Measurements from ENCODE around the gene CMTM4. TPM values are rescaled to one million over a fixed set of nuclear protein-coding genes. Genes with fewer than 3 reads are reported as not detected.

CMTM4 gene
- total and polyA plus RNA-seq, 2 of the 4 experiments (the other 2 are of a cell fraction): 9.0 to 14.5 TPM

- Histone ChIP-seq H2BK120ac (ENCODE audit: low read depth, low read length) (no peak overlapping the region), H3K9me3 (ENCODE audit: control insufficient read depth, insufficient read depth, low read length) (peaks cover 5% of the 10 kb centered on the region), H3K27me3 (ENCODE audit: control insufficient read depth, insufficient read depth, low read length) (no peaks in the 10 kb centered on the region), H2BK20ac (ENCODE audit: low read depth, low read length) (no peak overlapping the region), H3K27ac (ENCODE audit: insufficient read depth, low read length) (no peak overlapping the region), H2AFZ (replicated peaks; ENCODE audit: low read length, poor library complexity) (no peak overlapping the region), H4K8ac (ENCODE audit: low read depth in 2 of 2, low read length in 2 of 2) (no peak overlapping the region), H2BK15ac (ENCODE audit: low read depth, low read length) (no peak overlapping the region), H3K4me1 (ENCODE audit: control insufficient read depth, insufficient read depth, low read length) (0 out of 2 replicates have a peak, but pooled peaks cover 2% of the 10 kb centered on the region), H3K23ac (ENCODE audit: low read depth, low read length) (no peak overlapping the region), H2AK9ac (replicated peaks; ENCODE audit: low read depth, low read length, poor library complexity) (no peak overlapping the region), H3K56ac (ENCODE audit: extremely low read depth, insufficient read depth, low read length) (no peak overlapping the region), H2AK5ac (ENCODE audit: low read depth, low read length) (no peak overlapping the region), H3K18ac (ENCODE audit: low read depth, low read length) (no peak overlapping the region), H3K9ac (ENCODE audit: low read depth, low read length) (no peak overlapping the region), H4K91ac (ENCODE audit: insufficient read depth, low read depth, low read length) (no peak overlapping the region), H3K4me2 (ENCODE audit: low read depth, low read length) (no peak overlapping the region), H3K4me3 (ENCODE audit: insufficient read depth, low read depth, low read length) (no peak overlapping the region), H3K9me1 (ENCODE audit: insufficient read depth, low read length) (peaks cover 6% of the 10 kb centered on the region), H4K5ac (ENCODE audit: low read depth, low read length) (no peak overlapping the region), H4K20me1 (ENCODE audit: insufficient read depth, low read length) (peaks cover 3% of the 10 kb centered on the region; the same call in 1 of the 2 replicates), H2BK5ac (ENCODE audit: low read depth, low read length, poor library complexity, severe bottlenecking) (no peak overlapping the region), H3K4ac (ENCODE audit: low read depth, low read length) (no peak overlapping the region), H3K36me3 (ENCODE audit: control insufficient read depth, insufficient read depth, low read length) (no peaks in the 10 kb centered on the region), H3K14ac (replicated peaks; ENCODE audit: low read depth, low read length) (no peak overlapping the region), H3K79me1 (ENCODE audit: low read depth in 1 of 2, low read length in 2 of 2) (peaks cover 0 to 2% of the 10 kb centered on the region in 2 experiments; a peak in 1 of 4 replicates)
- intact Hi-C loops (cut with micrococcal nuclease): no loop called here
- in situ Hi-C loops (cut with MboI; ENCODE audit: low sequenced_read_pairs): no loop called here
- dilution Hi-C loops (cut with HindIII; ENCODE audit: low sequenced_read_pairs, unreplicated experiment): no loop called here
- ATAC-seq (ENCODE audit: low read depth) (no peak), DNase-seq (no peak)
- BruUV-seq (replicated peaks): no TSS peak
- TF ChIP-seq RCOR1 (IDR thresholded peaks at IDR 0.05; ENCODE audit: insufficient replicate concordance, low read length) (no peak), RFX5 (IDR thresholded peaks at IDR 0.05; ENCODE audit: low read depth, low read length) (no peak), BHLHE40 (IDR thresholded peaks at IDR 0.05; ENCODE audit: low read depth, low read length) (no peak), CEBPB (IDR thresholded peaks at IDR 0.05; ENCODE audit: low read depth, low read length) (no peak), SMC3 (IDR thresholded peaks at IDR 0.05; ENCODE audit: low read depth, low read length) (no peak), FOS (IDR thresholded peaks at IDR 0.05; ENCODE audit: low read depth, low read length) (no peak), POLR2A (IDR thresholded peaks at IDR 0.05; ENCODE audit: low read depth, low read length) (no peak), MXI1 (IDR thresholded peaks at IDR 0.05; ENCODE audit: borderline replicate concordance, low read depth, low read length) (no peak), MAFK (IDR thresholded peaks at IDR 0.05; ENCODE audit: low read depth, low read length) (no peak), MAZ (IDR thresholded peaks at IDR 0.05; ENCODE audit: borderline replicate concordance, low read depth, low read length) (no peak), ELK1 (IDR thresholded peaks at IDR 0.05; ENCODE audit: borderline replicate concordance, low read depth, low read length) (no peak), NFE2L2 (IDR thresholded peaks at IDR 0.05; ENCODE audit: low read depth, low read length) (no peak)
- TF ChIP-seq, protein P1, sequence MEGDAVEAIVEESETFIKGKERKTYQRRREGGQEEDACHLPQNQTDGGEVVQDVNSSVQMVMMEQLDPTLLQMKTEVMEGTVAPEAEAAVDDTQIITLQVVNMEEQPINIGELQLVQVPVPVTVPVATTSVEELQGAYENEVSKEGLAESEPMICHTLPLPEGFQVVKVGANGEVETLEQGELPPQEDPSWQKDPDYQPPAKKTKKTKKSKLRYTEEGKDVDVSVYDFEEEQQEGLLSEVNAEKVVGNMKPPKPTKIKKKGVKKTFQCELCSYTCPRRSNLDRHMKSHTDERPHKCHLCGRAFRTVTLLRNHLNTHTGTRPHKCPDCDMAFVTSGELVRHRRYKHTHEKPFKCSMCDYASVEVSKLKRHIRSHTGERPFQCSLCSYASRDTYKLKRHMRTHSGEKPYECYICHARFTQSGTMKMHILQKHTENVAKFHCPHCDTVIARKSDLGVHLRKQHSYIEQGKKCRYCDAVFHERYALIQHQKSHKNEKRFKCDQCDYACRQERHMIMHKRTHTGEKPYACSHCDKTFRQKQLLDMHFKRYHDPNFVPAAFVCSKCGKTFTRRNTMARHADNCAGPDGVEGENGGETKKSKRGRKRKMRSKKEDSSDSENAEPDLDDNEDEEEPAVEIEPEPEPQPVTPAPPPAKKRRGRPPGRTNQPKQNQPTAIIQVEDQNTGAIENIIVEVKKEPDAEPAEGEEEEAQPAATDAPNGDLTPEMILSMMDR (conservative IDR thresholded peaks at IDR 0.05; ENCODE audit: low read depth, low read length): no peak
- TF ChIP-seq, protein P2, sequence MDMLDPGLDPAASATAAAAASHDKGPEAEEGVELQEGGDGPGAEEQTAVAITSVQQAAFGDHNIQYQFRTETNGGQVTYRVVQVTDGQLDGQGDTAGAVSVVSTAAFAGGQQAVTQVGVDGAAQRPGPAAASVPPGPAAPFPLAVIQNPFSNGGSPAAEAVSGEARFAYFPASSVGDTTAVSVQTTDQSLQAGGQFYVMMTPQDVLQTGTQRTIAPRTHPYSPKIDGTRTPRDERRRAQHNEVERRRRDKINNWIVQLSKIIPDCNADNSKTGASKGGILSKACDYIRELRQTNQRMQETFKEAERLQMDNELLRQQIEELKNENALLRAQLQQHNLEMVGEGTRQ (IDR thresholded peaks at IDR 0.05; ENCODE audit: low read depth, low read length): no peak
- ChIA-PET POLR2A (ENCODE audit: unreplicated experiment) (interaction anchor here (0.8 kb wide), 1 partner anchor 207 kb away, joined by 5 read pairs; no protein-coding TSS in a partner anchor), CTCF (interaction anchor here (0.6 kb wide), 1 partner anchor 206 kb away, joined by 3 read pairs; no protein-coding TSS in a partner anchor)
These were observed 16.0 kb upstream of the CMTM4 start for GRCh38 chr16:66712512-66712911.

Data from IMR-90 (cell line).